SK-N-SH treated with all-trans-retinoic acid at 6 μM for 48 hours (cell line): ENCODE measurements around the gene MET.
"Not testable (repeated sequence)": the region's sequence is repeated elsewhere in the genome, so short reads cannot be mapped to it uniquely, and the experiment has no call there.

Experiments
- ATAC-seq: fragments of 200-7000 bp; cut with Tn5 transposase; 3 replicates; pipeline ENCODE4 v1.9.1; 2020; ENCODE audit warnings: mild to moderate bottlenecking, moderate library complexity
- ARNTL ChIP-seq: fragments of 450-650 bp; formaldehyde crosslinking; IDR thresholded peaks from 2 replicates; pipeline ENCODE4 v1.5.0; 2020; ENCODE audit warnings: low read depth, mild to moderate bottlenecking, moderate library complexity, borderline replicate concordance
- BACH2 ChIP-seq: fragments of 250-450 bp; sonication (Bioruptor Pico); IDR thresholded peaks from 2 replicates; pipeline ENCODE4 v1.9.0; 2021; ENCODE audit warnings: mild to moderate bottlenecking, borderline replicate concordance
- CREB5 ChIP-seq: fragments of 250-450 bp; sonication (Bioruptor Pico); IDR thresholded peaks from 2 replicates; pipeline ENCODE4 v1.5.1; 2020; ENCODE audit warnings: low read depth, mild to moderate bottlenecking, moderate library complexity
- CSDC2 ChIP-seq: fragments of 250-450 bp; sonication (Bioruptor Pico); IDR thresholded peaks from 2 replicates; pipeline ENCODE4 v1.5.0; 2020; ENCODE audit warnings: mild to moderate bottlenecking, moderate library complexity
- CSRNP3 ChIP-seq: fragments of 250-450 bp; sonication (Bioruptor Pico); IDR thresholded peaks from 2 replicates; pipeline ENCODE4 v1.5.1; 2021; ENCODE audit warnings: mild to moderate bottlenecking, moderate library complexity
- ESRRG ChIP-seq: fragments of 250-450 bp; sonication (Bioruptor Pico); IDR thresholded peaks from 2 replicates; pipeline ENCODE4 v1.6.1; 2021; ENCODE audit warnings: mild to moderate bottlenecking
- GLIS3 ChIP-seq: fragments of 250-450 bp; sonication (Bioruptor Pico); IDR thresholded peaks from 2 replicates; pipeline ENCODE4 v1.5.0; 2020; ENCODE audit warnings: mild to moderate bottlenecking, moderate library complexity
- ISL1 ChIP-seq: fragments of 250-450 bp; sonication (Bioruptor Pico); IDR thresholded peaks from 2 replicates; pipeline ENCODE4 v2.1.2; 2022; ENCODE audit warnings: mild to moderate bottlenecking, moderate library complexity
- OSR1 ChIP-seq: fragments of 250-450 bp; sonication (Bioruptor Pico); IDR thresholded peaks from 2 replicates; pipeline ENCODE4 v1.8.0; 2022; ENCODE audit warnings: moderate library complexity, mild to moderate bottlenecking, inconsistent platforms
- PATZ1 ChIP-seq: fragments of 250-450 bp; sonication (Bioruptor Pico); IDR thresholded peaks from 2 replicates; pipeline ENCODE4 v1.8.0; 2020; ENCODE audit warnings: mild to moderate bottlenecking, moderate library complexity, borderline replicate concordance
- POU6F1 ChIP-seq: fragments of 250-450 bp; sonication (Bioruptor Pico); IDR thresholded peaks from 2 replicates; pipeline ENCODE4 v1.8.0; 2021; ENCODE audit warnings: low read depth, mild to moderate bottlenecking, moderate library complexity, borderline replicate concordance
- PPARA ChIP-seq: fragments of 250-450 bp; sonication (Bioruptor Pico); IDR thresholded peaks from 2 replicates; pipeline ENCODE4 v1.5.0; 2020; ENCODE audit warnings: mild to moderate bottlenecking, borderline replicate concordance
- SNAI2 ChIP-seq: fragments of 250-450 bp; sonication (Bioruptor Pico); IDR thresholded peaks from 2 replicates; pipeline ENCODE4 v1.5.0; 2020; ENCODE audit warnings: mild to moderate bottlenecking, moderate library complexity
- TCF4 ChIP-seq: fragments of 250-450 bp; sonication (Bioruptor Pico); IDR thresholded peaks from 2 replicates; pipeline ENCODE4 v1.8.0; 2021; ENCODE audit warnings: mild to moderate bottlenecking, moderate library complexity, borderline replicate concordance
- TSHZ2 ChIP-seq: fragments of 250-450 bp; sonication (Bioruptor Pico); IDR thresholded peaks from 2 replicates; pipeline ENCODE4 v1.5.0; 2020; ENCODE audit warnings: mild to moderate bottlenecking, moderate library complexity
- ZC3H10 ChIP-seq: fragments of 250-450 bp; sonication (Bioruptor Pico); IDR thresholded peaks from 2 replicates; pipeline ENCODE4 v1.5.1; 2021; ENCODE audit warnings: mild to moderate bottlenecking, moderate library complexity
- ZFP30 ChIP-seq: fragments of 450-650 bp; formaldehyde crosslinking; IDR thresholded peaks from 2 replicates; pipeline ENCODE4 v1.5.0; 2022; ENCODE audit warnings: mild to moderate bottlenecking, moderate library complexity
- ZNF565 ChIP-seq: fragments of 450-650 bp; formaldehyde crosslinking; conservative IDR thresholded peaks from 2 replicates; pipeline ENCODE4 v1.5.0; 2020; ENCODE audit warnings: low read depth, mild to moderate bottlenecking, moderate library complexity
- ZNF70 ChIP-seq: fragments of 450-650 bp; formaldehyde crosslinking; IDR thresholded peaks from 2 replicates; pipeline ENCODE4 v1.5.0; 2020; ENCODE audit warnings: mild to moderate bottlenecking, moderate library complexity
- ZNF8 ChIP-seq: fragments of 450-650 bp; formaldehyde crosslinking; IDR thresholded peaks from 2 replicates; pipeline ENCODE4 v1.5.0; 2020; ENCODE audit warnings: mild to moderate bottlenecking, moderate library complexity

MET gene

GRCh38 chr7:116717137-116717536, 45.1 kb downstream of the MET start:
- no peak for TF ChIP-seq ISL1 (CRISPR knock-in tag)
- TF ChIP-seq TCF4 (CRISPR knock-in tag) = no peak
- no peak for TF ChIP-seq ZNF565
- TF ChIP-seq ZFP30 (CRISPR knock-in tag) = no peak
- TF ChIP-seq PPARA = no peak
- TF ChIP-seq CSDC2 (CRISPR knock-in tag) = no peak
- TF ChIP-seq SNAI2 = no peak
- no peak for TF ChIP-seq POU6F1
- no peak for TF ChIP-seq ZNF8
- TF ChIP-seq PATZ1 (CRISPR knock-in tag) = no peak
- TF ChIP-seq ZNF70 (CRISPR knock-in tag) = no peak
- no peak for TF ChIP-seq TSHZ2 (CRISPR knock-in tag)
- no peak for TF ChIP-seq ARNTL (CRISPR knock-in tag)
- no peak for TF ChIP-seq BACH2 (CRISPR knock-in tag)
- TF ChIP-seq CSRNP3 (CRISPR knock-in tag) = no peak
- TF ChIP-seq CREB5 (CRISPR knock-in tag) = no peak
- TF ChIP-seq ESRRG = no peak
- TF ChIP-seq GLIS3 (CRISPR knock-in tag) = no peak
- TF ChIP-seq ZC3H10 (CRISPR knock-in tag) = no peak

GRCh38 chr7:116723959-116724529, 52.0 kb downstream of the MET start:
- not testable (repeated sequence) for ATAC-seq

More at GRCh38 chr7:116717137-116717536, 45.1 kb downstream of the MET start:
- ATAC-seq = peak; percentile 7; the same call in 2 of the 3 replicates

- no peak for ATAC-seq
Observed at GRCh38 chr7:116724560-116725231, 52.7 kb downstream of the MET start.

More at GRCh38 chr7:116724560-116725231, 52.7 kb downstream of the MET start:
- TF ChIP-seq PPARA = no peak
- TF ChIP-seq ZNF8 = no peak
- TF ChIP-seq OSR1 (CRISPR knock-in tag) = no peak
- TF ChIP-seq CREB5 (CRISPR knock-in tag) = no peak
- TF ChIP-seq CSRNP3 (CRISPR knock-in tag) = no peak
- TF ChIP-seq ARNTL (CRISPR knock-in tag) = no peak
- TF ChIP-seq, all 23 proteins: peak for 0
